VCaP (cell line): ENCODE results near the gene ZNF277.

Experiments used
- H3K27ac ChIP-seq: fragments of 450-650 bp; 2 replicates; pipeline ENCODE4 v1.5.1; 2017
- TF ChIP-seq, protein P1 (sequence below): fragments of 450-650 bp; conservative IDR thresholded peaks from 2 replicates; pipeline ENCODE4 v1.5.1; 2017; ENCODE audit warnings: mild to moderate bottlenecking, moderate library complexity

Gene ZNF277

DNA sequence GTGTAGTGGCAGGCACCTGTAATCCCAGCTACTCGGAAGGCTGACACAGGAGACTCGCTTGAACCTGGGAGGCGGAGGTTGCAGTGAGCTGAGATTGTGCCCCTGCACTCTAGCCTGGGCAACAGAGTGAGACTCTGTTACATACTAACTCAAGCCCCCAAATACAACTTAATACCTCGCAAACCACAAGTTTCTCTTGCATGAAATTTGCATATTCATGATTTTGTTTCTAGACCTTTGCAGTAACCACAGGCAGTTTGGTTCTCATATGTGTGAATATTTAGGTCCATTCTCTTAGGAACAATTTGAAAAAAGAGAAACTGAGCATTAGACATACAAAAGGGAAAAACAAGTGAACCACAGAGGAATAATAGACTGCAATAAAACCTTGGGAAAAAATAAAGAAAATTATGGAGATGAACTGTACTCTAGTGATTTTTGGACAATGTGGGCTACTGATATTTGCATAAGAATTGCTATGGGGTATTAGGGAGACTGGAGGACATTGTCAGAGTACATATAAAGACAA lies 77.0 kb downstream of the ZNF277 start:
- TF ChIP-seq, protein P1, sequence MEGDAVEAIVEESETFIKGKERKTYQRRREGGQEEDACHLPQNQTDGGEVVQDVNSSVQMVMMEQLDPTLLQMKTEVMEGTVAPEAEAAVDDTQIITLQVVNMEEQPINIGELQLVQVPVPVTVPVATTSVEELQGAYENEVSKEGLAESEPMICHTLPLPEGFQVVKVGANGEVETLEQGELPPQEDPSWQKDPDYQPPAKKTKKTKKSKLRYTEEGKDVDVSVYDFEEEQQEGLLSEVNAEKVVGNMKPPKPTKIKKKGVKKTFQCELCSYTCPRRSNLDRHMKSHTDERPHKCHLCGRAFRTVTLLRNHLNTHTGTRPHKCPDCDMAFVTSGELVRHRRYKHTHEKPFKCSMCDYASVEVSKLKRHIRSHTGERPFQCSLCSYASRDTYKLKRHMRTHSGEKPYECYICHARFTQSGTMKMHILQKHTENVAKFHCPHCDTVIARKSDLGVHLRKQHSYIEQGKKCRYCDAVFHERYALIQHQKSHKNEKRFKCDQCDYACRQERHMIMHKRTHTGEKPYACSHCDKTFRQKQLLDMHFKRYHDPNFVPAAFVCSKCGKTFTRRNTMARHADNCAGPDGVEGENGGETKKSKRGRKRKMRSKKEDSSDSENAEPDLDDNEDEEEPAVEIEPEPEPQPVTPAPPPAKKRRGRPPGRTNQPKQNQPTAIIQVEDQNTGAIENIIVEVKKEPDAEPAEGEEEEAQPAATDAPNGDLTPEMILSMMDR, result no peak
- H3K27ac ChIP-seq, result no peak overlapping the region

DNA sequence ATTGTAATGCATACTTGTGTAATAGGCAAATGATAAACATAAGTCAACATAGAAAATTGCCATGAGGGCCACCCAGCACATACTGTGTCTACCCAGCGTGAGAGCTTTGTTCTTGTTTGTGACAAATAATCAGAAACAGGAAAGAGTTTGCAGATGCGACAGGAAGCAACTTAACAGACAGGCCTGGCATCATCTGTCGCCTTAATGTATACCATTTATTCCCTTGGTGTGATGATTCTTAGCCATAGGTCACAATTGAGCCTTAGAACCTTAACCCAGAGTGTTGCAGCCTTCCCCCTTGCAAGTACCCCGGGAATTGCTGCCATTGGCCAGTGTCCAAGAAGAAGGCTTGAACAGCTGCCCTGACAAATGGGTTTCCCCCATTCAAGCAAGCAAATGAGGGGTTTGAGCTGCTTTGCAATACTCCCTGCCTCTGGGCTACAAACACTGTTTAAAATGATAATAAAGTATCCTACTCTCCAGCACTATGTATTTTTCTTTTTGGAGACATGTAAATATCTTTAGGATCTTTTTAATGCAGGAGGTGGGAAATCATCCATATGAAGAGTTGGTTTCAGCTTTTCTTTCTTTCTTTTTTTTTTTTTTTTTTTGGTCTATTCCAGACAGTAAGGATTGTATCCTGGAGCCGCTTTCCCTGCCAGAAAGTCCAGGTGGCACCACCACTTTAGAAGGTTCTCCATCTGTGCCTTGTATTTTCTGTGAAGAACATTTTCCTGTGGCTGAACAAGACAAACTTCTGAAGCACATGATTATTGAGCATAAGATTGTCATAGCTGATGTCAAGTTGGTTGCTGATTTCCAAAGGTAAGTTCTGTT lies 80.0 kb downstream of the ZNF277 start:
- TF ChIP-seq, protein P1, result no peak
- no peak overlapping the region for H3K27ac ChIP-seq

DNA sequence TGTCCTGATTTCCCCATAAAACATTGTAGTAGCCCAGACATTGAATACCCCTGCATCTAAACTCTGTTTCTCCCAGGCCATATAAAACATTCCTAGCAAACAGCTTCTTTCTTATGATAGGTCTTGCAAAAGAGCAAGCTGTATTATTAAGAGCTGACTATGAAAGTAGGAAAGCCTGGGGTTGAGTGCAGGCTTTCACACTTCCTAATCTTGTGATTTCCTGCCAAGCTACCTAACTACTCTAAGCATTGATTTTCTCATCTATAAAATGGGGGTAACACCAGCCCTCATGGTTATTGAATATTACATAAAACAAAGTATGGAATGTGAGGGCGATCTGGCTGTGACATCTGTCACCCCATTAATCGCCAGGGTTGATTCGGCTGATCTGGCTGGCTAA lies 81.8 kb downstream of the ZNF277 start:
- TF ChIP-seq, protein P1, result no peak
- H3K27ac ChIP-seq, result no peak overlapping the region

DNA sequence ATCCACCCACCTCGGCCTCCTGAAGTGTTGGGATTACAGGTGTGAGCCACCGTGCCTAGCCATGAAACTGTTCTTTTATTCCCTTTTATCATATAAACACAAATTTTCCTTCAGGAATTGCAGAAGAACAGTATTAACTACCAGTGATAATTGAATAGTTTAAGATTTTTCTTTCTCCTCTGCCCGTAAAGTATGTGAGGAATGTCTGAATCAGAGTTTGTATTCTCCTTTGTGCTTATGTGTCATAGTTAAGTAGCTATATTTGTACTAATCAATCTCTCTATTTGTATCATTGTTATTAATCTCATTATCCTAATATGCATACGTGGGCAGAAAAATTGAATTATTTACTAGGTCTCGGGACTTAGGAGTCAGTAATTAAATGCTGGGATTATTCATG lies 83.6 kb downstream of the ZNF277 start:
- TF ChIP-seq, protein P1, result no peak

DNA sequence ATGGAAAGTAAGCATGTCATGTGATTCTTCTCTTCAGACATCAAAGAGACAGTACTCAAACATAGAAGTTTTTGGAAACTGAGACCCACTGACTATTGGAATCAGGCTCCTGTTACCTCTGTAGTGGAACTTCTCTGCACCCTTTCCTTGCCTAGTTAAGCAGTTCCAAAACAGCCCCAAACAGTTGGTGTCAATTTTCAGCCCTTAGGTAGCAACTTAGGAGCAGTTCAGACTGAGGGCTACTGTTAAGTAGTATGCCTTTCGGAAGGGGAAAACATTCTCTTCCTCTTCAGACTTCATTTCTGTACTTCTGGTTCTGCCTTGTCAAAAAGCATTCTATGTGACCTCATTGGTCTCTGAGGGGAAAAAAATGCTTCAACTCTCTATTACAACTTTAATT lies 85.7 kb downstream of the ZNF277 start:
- TF ChIP-seq, protein P1, result no peak
- no peak overlapping the region for H3K27ac ChIP-seq

More for the DNA sequence above, 83.6 kb downstream of the ZNF277 start:
- H3K27ac ChIP-seq, result no peak overlapping the region

DNA sequence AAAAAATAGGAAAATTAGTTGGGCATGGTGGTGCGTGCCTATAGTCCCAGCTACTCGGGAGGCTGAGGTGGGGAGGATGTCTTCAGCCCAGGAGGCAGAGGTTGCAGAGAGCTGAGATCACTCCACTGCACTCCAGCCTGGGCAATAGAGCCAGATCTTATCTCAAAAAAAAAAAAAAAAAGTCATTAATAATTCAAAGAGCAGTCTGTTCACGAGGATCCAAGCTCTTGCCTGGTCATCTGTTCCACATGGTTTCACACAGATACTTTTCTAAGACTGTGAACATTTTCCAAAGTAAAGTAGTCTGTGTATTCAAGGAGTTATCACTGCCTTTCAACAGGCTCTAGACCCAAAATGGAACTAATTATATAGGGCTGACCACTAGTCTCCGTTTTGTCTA lies 86.9 kb downstream of the ZNF277 start:
- H3K27ac ChIP-seq, result no peak overlapping the region

DNA sequence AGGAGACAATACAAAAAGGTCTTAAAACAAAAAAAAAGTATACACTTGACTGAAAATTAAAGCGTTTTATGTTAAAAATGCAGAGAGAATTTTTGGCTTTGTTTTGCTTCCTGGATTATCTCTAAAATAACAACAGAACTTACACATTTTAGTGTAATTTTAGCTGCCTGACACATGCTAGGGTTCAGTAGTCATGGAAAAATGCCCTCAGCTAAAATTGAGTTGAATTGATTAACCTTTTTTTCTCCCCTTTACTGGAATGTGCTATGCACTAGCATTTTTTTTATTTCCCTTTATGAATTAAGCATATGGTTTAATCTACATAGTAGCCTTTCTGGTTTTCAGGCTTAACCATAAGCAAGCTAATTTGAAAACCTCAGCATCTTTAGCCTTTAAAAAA lies 89.9 kb downstream of the ZNF277 start:
- no peak overlapping the region for H3K27ac ChIP-seq
- TF ChIP-seq, protein P1, result no peak

More for the DNA sequence above, 86.9 kb downstream of the ZNF277 start:
- TF ChIP-seq, protein P1, result no peak
